Caco-2 (cell line): ENCODE data around the gene TCF12. TPM values are rescaled to one million over a fixed set of nuclear protein-coding genes. Genes with fewer than 3 reads are reported as not detected.

ENCODE experiments used
- BruUV-seq: library from RNA; stranded (reverse); fragments of 400-500 nt; replicated peaks from 2 replicates; lab custom pipeline; 2021; lab: Mats Ljungman, UMichigan
- CTCF ChIA-PET: fragments of 300-600 bp; sonication (Branson Sonifier 250); formaldehyde crosslinking; loops from one replicate; lab custom pipeline; 2022; ENCODE audit warnings: antibody characterized with exemption; lab: Charles Lee
- POLR2A ChIA-PET: fragments of 300-600 bp; sonication (Branson Sonifier 250); formaldehyde crosslinking; loops from one replicate; lab custom pipeline; 2022; ENCODE audit warnings: antibody characterized with exemption; lab: Charles Lee
- DNase-seq, 2 experiments: peaks; one replicate each; pipeline versions ENCODE4 v3.0.0 to v3.0.0-alpha.2; 2020 to 2022
- H3K27me3 ChIP-seq: replicated peaks from 2 replicates; pipeline ENCODE4 v1.6.0; 2011; ENCODE audit warnings: low read length; ENCODE audit not compliant: control insufficient read depth, insufficient read depth
- H3K36me3 ChIP-seq: 2 replicates; pipeline ENCODE4 v1.5.1; 2011; ENCODE audit warnings: low read length; ENCODE audit not compliant: control insufficient read depth, insufficient read depth
- H3K4me1 ChIP-seq: fragments of 250-450 bp; sonication (Bioruptor Pico); 2 replicates; pipeline ENCODE4 v1.5.1; 2020; ENCODE audit warnings: mild to moderate bottlenecking
- H3K4me3 ChIP-seq: 2 replicates; pipeline ENCODE4 v1.5.1; 2011; ENCODE audit warnings: low read depth, mild to moderate bottlenecking, control low read depth, low read length
- H3K9me3 ChIP-seq: fragments of 250-450 bp; sonication (Bioruptor Pico); 2 replicates; pipeline ENCODE4 v1.5.1; 2020; ENCODE audit warnings: mild to moderate bottlenecking, moderate library complexity
- H3K27ac Mint-ChIP-seq: one replicate; pipeline ENCODE4 v1.8.0; 2022; ENCODE audit warnings: mixed read lengths; ENCODE audit not compliant: unreplicated experiment
- H3K27me3 Mint-ChIP-seq: one replicate; pipeline ENCODE4 v1.8.0; 2022; ENCODE audit warnings: mixed read lengths; ENCODE audit not compliant: insufficient read depth, unreplicated experiment
- H3K36me3 Mint-ChIP-seq: one replicate; pipeline ENCODE4 v1.8.0; 2022; ENCODE audit warnings: mild to moderate bottlenecking, mixed read lengths; ENCODE audit not compliant: insufficient read depth, unreplicated experiment
- H3K4me1 Mint-ChIP-seq: one replicate; pipeline ENCODE4 v1.8.0; 2022; ENCODE audit warnings: low read depth, mixed read lengths; ENCODE audit not compliant: unreplicated experiment
- H3K4me3 Mint-ChIP-seq: one replicate; pipeline ENCODE4 v1.8.0; 2022; ENCODE audit warnings: mild to moderate bottlenecking, moderate library complexity, mixed read lengths; ENCODE audit not compliant: unreplicated experiment
- H3K9me3 Mint-ChIP-seq: one replicate; pipeline ENCODE4 v1.8.0; 2022; ENCODE audit warnings: mixed read lengths; ENCODE audit not compliant: unreplicated experiment
- CTCF ChIP-seq, 2 experiments: fragments of 200-600 bp in 1 of 2; IDR thresholded peaks; 1 replicate in 1 of 2; 2 replicates in 1 of 2; pipeline versions ENCODE4 v1.5.1 to v1.8.0; 2011 to 2022; ENCODE audit warnings: antibody characterized with exemption in 1 of 2, control low read depth in 1 of 2, inconsistent platforms in 1 of 2, low read depth in 1 of 2, low read length in 1 of 2, mild to moderate bottlenecking in 1 of 2, moderate library complexity in 1 of 2; ENCODE audit not compliant: insufficient read depth in 1 of 2, severe bottlenecking in 1 of 2, unreplicated experiment in 1 of 2
- intact Hi-C: fragments of 100-400 bp; cut with micrococcal nuclease; formaldehyde crosslinking; loops from one replicate; pipeline ENCODE4 v1.10.0; 2022; ENCODE audit not compliant: unreplicated experiment
- total RNA-seq: library from RNA; stranded (reverse); gene quantifications from 2 replicates; pipeline ENCODE4 v1.2.3, GENCODE V29; 2022

Gene TCF12
- total RNA-seq, 1 experiment from 2014 or later: 64.4 TPM

GRCh38 chr15:56957812-56958406 lies 39.5 kb downstream of the TCF12 start:
- H3K36me3 ChIP-seq: no peaks in the 10 kb centered on the region
- no TSS peak for BruUV-seq
- no peaks in the 10 kb centered on the region for H3K27me3 ChIP-seq
- H3K36me3 Mint-ChIP-seq: peaks cover 6% of the 10 kb centered on the region
- peak overlapping the region; percentile 34 for H3K27ac Mint-ChIP-seq
- POLR2A ChIA-PET: no interaction called here
- intact Hi-C loops: no loop called here
- H3K27me3 Mint-ChIP-seq: no peaks in the 10 kb centered on the region
- H3K9me3 Mint-ChIP-seq: no peaks in the 10 kb centered on the region
- H3K9me3 ChIP-seq: no peaks in the 10 kb centered on the region
- peaks cover 25% of the 10 kb centered on the region for H3K4me1 Mint-ChIP-seq
- DNase-seq: peak in 1 of 2 experiments; percentile 35
- H3K4me3 ChIP-seq: no peak overlapping the region; the same call in 1 of the 2 replicates
- no peak for TF ChIP-seq CTCF (IDR thresholded peaks at IDR 0.05; ENCODE audit: insufficient read depth in 1 of 2, low read depth in 1 of 2, low read length in 1 of 2, severe bottlenecking in 1 of 2, unreplicated experiment in 1 of 2)
- H3K4me3 Mint-ChIP-seq: peak overlapping the region; percentile 53
- CTCF ChIA-PET: no interaction called here
- peaks cover 29% of the 10 kb centered on the region for H3K4me1 ChIP-seq

GRCh38 chr15:56959318-56959648 lies 40.8 kb downstream of the TCF12 start:
- no peaks in the 10 kb centered on the region for H3K27me3 ChIP-seq
- intact Hi-C loops: no loop called here
- peaks cover 33% of the 10 kb centered on the region for H3K4me1 ChIP-seq
- DNase-seq: no peak
- H3K4me3 ChIP-seq: no peak overlapping the region
- POLR2A ChIA-PET: no interaction called here
- no peaks in the 10 kb centered on the region for H3K9me3 ChIP-seq
- no peak overlapping the region for H3K27ac Mint-ChIP-seq
- peaks cover 36% of the 10 kb centered on the region for H3K4me1 Mint-ChIP-seq
- H3K4me3 Mint-ChIP-seq: no peak overlapping the region
- TF ChIP-seq CTCF (IDR thresholded peaks at IDR 0.05; ENCODE audit: insufficient read depth in 1 of 2, low read depth in 1 of 2, low read length in 1 of 2, severe bottlenecking in 1 of 2, unreplicated experiment in 1 of 2): no peak
- H3K27me3 Mint-ChIP-seq: no peaks in the 10 kb centered on the region
- H3K36me3 Mint-ChIP-seq: peaks cover 6% of the 10 kb centered on the region
- no TSS peak for BruUV-seq
- H3K9me3 Mint-ChIP-seq: no peaks in the 10 kb centered on the region
- H3K36me3 ChIP-seq: no peaks in the 10 kb centered on the region
- CTCF ChIA-PET: no interaction called here

- Mint-ChIP-seq H3K36me3 (no peaks in the 10 kb centered on the region), H3K27me3 (no peaks in the 10 kb centered on the region), H3K27ac (no peak overlapping the region)
Observed at GRCh38 chr15:56960116-56960515, 41.7 kb downstream of the TCF12 start.

More at GRCh38 chr15:56960116-56960515, 41.7 kb downstream of the TCF12 start:
- POLR2A ChIA-PET: no interaction called here
- intact Hi-C loops: no loop called here
- Mint-ChIP-seq H3K4me3 (no peak overlapping the region), H3K9me3 (no peaks in the 10 kb centered on the region), H3K4me1 (peaks cover 40% of the 10 kb centered on the region)
- BruUV-seq: no TSS peak
- Histone ChIP-seq H3K36me3 (no peaks in the 10 kb centered on the region), H3K9me3 (no peaks in the 10 kb centered on the region), H3K27me3 (no peaks in the 10 kb centered on the region), H3K4me3 (no peak overlapping the region), H3K4me1 (peaks cover 33% of the 10 kb centered on the region)
- no peak for DNase-seq
- CTCF ChIA-PET: no interaction called here
- no peak for TF ChIP-seq CTCF (IDR thresholded peaks at IDR 0.05; ENCODE audit: insufficient read depth in 1 of 2, low read depth in 1 of 2, low read length in 1 of 2, severe bottlenecking in 1 of 2, unreplicated experiment in 1 of 2)
